OCI-LY3 (cell line): Measurements from ENCODE around the gene NT5DC1.

Experiments
- CTCF ChIP-seq: fragments of 200-600, 300-600 bp; sonication (generic); IDR thresholded peaks from 2 replicates; pipeline ENCODE4 v1.5.1; 2014; ENCODE audit warnings: antibody characterized with exemption, low read length, low read depth
- EZH2phosphoT487 ChIP-seq: fragments of 200-600 bp; shearing (Covaris generic); IDR thresholded peaks from 2 replicates; pipeline ENCODE4 v1.6.1; 2018; ENCODE audit warnings: antibody characterized with exemption, mixed run types, low read depth

GRCh38 chr6:116096979-116097816 is 3.5 kb upstream of the NT5DC1 start:
- TF ChIP-seq CTCF (peak; percentile 30; the same call in 1 of the 2 replicates), EZH2phosphoT487 (no peak)
